WTC11 (cell line): ENCODE measurements around the gene TTLL11. TPM values are rescaled to one million over a fixed set of nuclear protein-coding genes. Genes with fewer than 3 reads are reported as not detected.

ENCODE experiments used
- ATAC-seq: fragments of 200-7000 bp; cut with Tn5 transposase; 2 replicates; pipeline ENCODE4 v1.10.0; 2021; ENCODE audit warnings: mild to moderate bottlenecking, moderate library complexity
- CTCF ChIA-PET: fragments of 300-600 bp; sonication (Branson Sonifier 250); formaldehyde crosslinking; loops from one replicate; lab custom pipeline; 2021; ENCODE audit warnings: antibody characterized with exemption; lab: Charles Lee
- POLR2A ChIA-PET: fragments of 350-600 bp; sonication (Branson Sonifier 250); formaldehyde crosslinking; loops from one replicate; lab custom pipeline; 2021; ENCODE audit warnings: antibody characterized with exemption; lab: Charles Lee
- DNase-seq: peaks from one replicate; pipeline ENCODE4 v3.0.0; 2021; ENCODE audit warnings: low spot score
- H3K27ac Mint-ChIP-seq: 2 replicates; pipeline ENCODE4 v1.8.0; 2021; ENCODE audit warnings: mixed read lengths
- H3K27me3 Mint-ChIP-seq: 2 replicates; pipeline ENCODE4 v1.8.0; 2021; ENCODE audit warnings: low read depth, mild to moderate bottlenecking, moderate library complexity, mixed read lengths
- H3K36me3 Mint-ChIP-seq: 2 replicates; pipeline ENCODE4 v1.8.0; 2021; ENCODE audit warnings: mixed read lengths
- H3K4me1 Mint-ChIP-seq: 2 replicates; pipeline ENCODE4 v1.8.0; 2022; ENCODE audit warnings: mixed read lengths
- H3K4me3 Mint-ChIP-seq: 2 replicates; pipeline ENCODE4 v1.8.0; 2021; ENCODE audit warnings: mild to moderate bottlenecking, moderate library complexity, mixed read lengths
- H3K9me3 Mint-ChIP-seq: 2 replicates; pipeline ENCODE4 v1.8.0; 2021; ENCODE audit warnings: mixed read lengths
- ATF1 ChIP-seq: sonication (generic); formaldehyde crosslinking; IDR thresholded peaks from 2 replicates; pipeline ENCODE4 v1.8.1; 2023; ENCODE audit warnings: mild to moderate bottlenecking, moderate library complexity, missing genetic modification reagents
- ELF4 ChIP-seq: sonication (generic); formaldehyde crosslinking; IDR thresholded peaks from 2 replicates; pipeline ENCODE4 v1.8.1; 2022; ENCODE audit warnings: low read depth, mild to moderate bottlenecking, moderate library complexity, missing genetic modification reagents
- FOXP1 ChIP-seq: sonication (generic); formaldehyde crosslinking; IDR thresholded peaks from 2 replicates; pipeline ENCODE4 v1.8.0; 2022; ENCODE audit warnings: missing genetic modification reagents, mild to moderate bottlenecking, moderate library complexity, borderline replicate concordance
- GTF2I ChIP-seq: fragments of 250-450 bp; sonication (Bioruptor Pico); conservative IDR thresholded peaks from 2 replicates; pipeline ENCODE4 v1.4.0; 2021; ENCODE audit warnings: mild to moderate bottlenecking
- IRF2 ChIP-seq: sonication (generic); formaldehyde crosslinking; IDR thresholded peaks from 2 replicates; pipeline ENCODE4 v1.8.0; 2022; ENCODE audit warnings: low read depth, missing genetic modification reagents, borderline replicate concordance
- JUN ChIP-seq: sonication (generic); formaldehyde crosslinking; IDR thresholded peaks from 2 replicates; pipeline ENCODE4 v1.8.0; 2023; ENCODE audit warnings: mild to moderate bottlenecking, missing genetic modification reagents
- NFE2L1 ChIP-seq: sonication (generic); formaldehyde crosslinking; IDR thresholded peaks from 2 replicates; pipeline ENCODE4 v1.8.1; 2023; ENCODE audit warnings: missing genetic modification reagents
- NFYB ChIP-seq: sonication (generic); formaldehyde crosslinking; conservative IDR thresholded peaks from 2 replicates; pipeline ENCODE4 v1.8.0; 2022; ENCODE audit warnings: low read depth, missing genetic modification reagents
- NR3C1 ChIP-seq: sonication (generic); formaldehyde crosslinking; conservative IDR thresholded peaks from 2 replicates; pipeline ENCODE4 v1.8.1; 2023; ENCODE audit warnings: low read depth, mild to moderate bottlenecking, missing genetic modification reagents
- OVOL2 ChIP-seq: fragments of 250-450 bp; sonication (Bioruptor Pico); IDR thresholded peaks from 2 replicates; pipeline ENCODE4 v1.9.0; 2021; ENCODE audit warnings: mild to moderate bottlenecking, borderline replicate concordance
- SOX15 ChIP-seq: fragments of 250-450 bp; sonication (Bioruptor Pico); IDR thresholded peaks from 2 replicates; pipeline ENCODE4 v1.9.0; 2021; ENCODE audit warnings: mild to moderate bottlenecking
- USF2 ChIP-seq: sonication (generic); formaldehyde crosslinking; IDR thresholded peaks from 2 replicates; pipeline ENCODE4 v1.8.1; 2023; ENCODE audit warnings: mild to moderate bottlenecking, missing genetic modification reagents, moderate library complexity
- ZNF121 ChIP-seq: sonication (generic); formaldehyde crosslinking; IDR thresholded peaks from 2 replicates; pipeline ENCODE4 v1.8.0; 2023; ENCODE audit warnings: missing genetic modification reagents
- ZNF263 ChIP-seq: sonication (generic); formaldehyde crosslinking; IDR thresholded peaks from 2 replicates; pipeline ENCODE4 v1.8.1; 2022; ENCODE audit warnings: low read depth, mild to moderate bottlenecking, moderate library complexity, missing genetic modification reagents
- total RNA-seq: library from RNA; stranded (reverse); gene quantifications from 3 replicates; pipeline ENCODE4 v1.2.3, GENCODE V29; 2021
- TF ChIP-seq, protein P1 (sequence below): sonication (generic); formaldehyde crosslinking; IDR thresholded peaks from 2 replicates; pipeline ENCODE4 v1.8.0; 2022; ENCODE audit warnings: mild to moderate bottlenecking, missing genetic modification reagents
- TF ChIP-seq, protein P2 (sequence below): sonication (generic); formaldehyde crosslinking; IDR thresholded peaks from 2 replicates; pipeline ENCODE4 v1.8.0; 2022; ENCODE audit warnings: mild to moderate bottlenecking, missing genetic modification reagents
- TF ChIP-seq, protein P3 (sequence below): sonication (generic); formaldehyde crosslinking; IDR thresholded peaks from 2 replicates; pipeline ENCODE4 v1.8.1; 2022; ENCODE audit warnings: mild to moderate bottlenecking, moderate library complexity, missing genetic modification reagents
- TF ChIP-seq, protein P4 (sequence below): fragments of 200-600 bp; IDR thresholded peaks from 2 replicates; pipeline ENCODE4 v1.8.0; 2022; ENCODE audit warnings: antibody characterized with exemption

The TTLL11 gene
- total RNA-seq, 1 experiment from 2014 or later: 1.1 TPM

DNA sequence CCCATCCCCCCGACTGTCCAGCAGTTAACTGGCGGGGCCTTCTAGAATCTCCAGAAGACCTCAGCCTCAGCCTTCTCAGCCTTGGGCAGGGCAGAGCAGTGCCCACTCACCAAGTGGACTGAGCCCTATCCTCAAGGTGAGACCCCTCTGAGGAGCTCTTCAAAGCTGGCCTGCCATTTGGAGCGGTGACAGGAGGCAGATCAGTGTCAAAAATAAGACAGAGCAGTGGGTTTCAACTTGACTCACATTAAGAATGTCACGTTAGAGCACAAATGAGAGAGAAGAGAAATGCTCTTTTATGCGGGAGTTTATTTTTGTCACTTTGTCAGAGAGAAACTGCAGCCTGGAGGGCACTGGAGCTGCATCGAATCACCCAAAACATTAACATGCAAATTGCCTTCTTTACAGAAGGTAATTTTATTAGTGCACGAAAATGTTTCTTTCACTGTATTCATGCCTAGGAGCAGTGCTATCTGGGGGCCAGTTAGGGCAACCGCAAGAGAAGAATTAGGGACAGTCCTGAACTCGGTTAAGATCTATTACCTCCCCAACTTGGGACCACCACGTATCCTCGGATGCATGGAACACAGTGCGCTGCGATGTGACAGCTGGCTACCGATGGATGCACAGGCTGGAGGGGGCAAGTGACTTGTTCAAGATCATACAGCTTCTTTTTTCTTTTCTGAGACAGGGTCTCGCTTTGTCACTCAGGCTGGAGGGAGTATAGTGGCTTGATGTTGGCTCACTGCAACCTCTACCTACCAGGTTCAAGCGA is 253.2 kb downstream of the TTLL11 start:
- ChIA-PET POLR2A (no interaction called here), CTCF (interaction anchor here (1.0 to 2.0 kb wide), 4 partner anchors 19 to 294 kb away, joined by 3 to 4 read pairs (median 3); no protein-coding TSS in a partner anchor)
- Mint-ChIP-seq H3K4me1 (0 out of 2 replicates have a peak, but pooled peaks cover 2% of the 10 kb centered on the region), H3K4me3 (no peak overlapping the region), H3K36me3 (no peaks in the 10 kb centered on the region)
- TF ChIP-seq IRF2 (CRISPR knock-in tag): no peak
- TF ChIP-seq NFE2L1 (CRISPR knock-in tag): no peak
- TF ChIP-seq, protein P1, sequence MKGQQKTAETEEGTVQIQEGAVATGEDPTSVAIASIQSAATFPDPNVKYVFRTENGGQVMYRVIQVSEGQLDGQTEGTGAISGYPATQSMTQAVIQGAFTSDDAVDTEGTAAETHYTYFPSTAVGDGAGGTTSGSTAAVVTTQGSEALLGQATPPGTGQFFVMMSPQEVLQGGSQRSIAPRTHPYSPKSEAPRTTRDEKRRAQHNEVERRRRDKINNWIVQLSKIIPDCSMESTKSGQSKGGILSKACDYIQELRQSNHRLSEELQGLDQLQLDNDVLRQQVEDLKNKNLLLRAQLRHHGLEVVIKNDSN (CRISPR knock-in tag): no peak
- TF ChIP-seq, protein P2, sequence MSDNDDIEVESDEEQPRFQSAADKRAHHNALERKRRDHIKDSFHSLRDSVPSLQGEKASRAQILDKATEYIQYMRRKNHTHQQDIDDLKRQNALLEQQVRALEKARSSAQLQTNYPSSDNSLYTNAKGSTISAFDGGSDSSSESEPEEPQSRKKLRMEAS: no peak
- no peak for TF ChIP-seq ATF1 (CRISPR knock-in tag)
- no peak for TF ChIP-seq ZNF121 (CRISPR knock-in tag)
- no peak for TF ChIP-seq GTF2I
- no peak for TF ChIP-seq JUN (CRISPR knock-in tag)
- no peak for TF ChIP-seq NFYB (CRISPR knock-in tag)
- TF ChIP-seq NR3C1 (CRISPR knock-in tag): no peak
- no peak for TF ChIP-seq OVOL2 (CRISPR knock-in tag)
- TF ChIP-seq, all 79 proteins: peak for 0
- peaks cover 10% of the 10 kb centered on the region for H3K9me3 Mint-ChIP-seq
- H3K27me3 Mint-ChIP-seq: no peaks in the 10 kb centered on the region
- no peak overlapping the region for H3K27ac Mint-ChIP-seq
- DNase-seq (no peak), ATAC-seq (no peak)

GRCh38 chr9:121838746-121839669 is 254.1 kb downstream of the TTLL11 start:
- CTCF ChIA-PET: interaction anchor here (0.9 to 2.0 kb wide), 3 partner anchors 19 to 293 kb away, joined by 3 to 5 read pairs (median 4); no protein-coding TSS in a partner anchor
- peaks cover 1% of the 10 kb centered on the region; the same call in 1 of the 2 replicates for H3K9me3 Mint-ChIP-seq
- H3K27me3 Mint-ChIP-seq: no peaks in the 10 kb centered on the region
- no peak overlapping the region for H3K4me3 Mint-ChIP-seq
- no peak for DNase-seq
- 0 out of 2 replicates have a peak, but pooled peaks cover 2% of the 10 kb centered on the region for H3K4me1 Mint-ChIP-seq
- no peak overlapping the region for H3K27ac Mint-ChIP-seq
- TF ChIP-seq ELF4 (CRISPR knock-in tag): no peak
- TF ChIP-seq, all 79 proteins: peak for 0
- no peaks in the 10 kb centered on the region for H3K36me3 Mint-ChIP-seq
- ATAC-seq: peak; percentile 80
- POLR2A ChIA-PET: no interaction called here

DNA sequence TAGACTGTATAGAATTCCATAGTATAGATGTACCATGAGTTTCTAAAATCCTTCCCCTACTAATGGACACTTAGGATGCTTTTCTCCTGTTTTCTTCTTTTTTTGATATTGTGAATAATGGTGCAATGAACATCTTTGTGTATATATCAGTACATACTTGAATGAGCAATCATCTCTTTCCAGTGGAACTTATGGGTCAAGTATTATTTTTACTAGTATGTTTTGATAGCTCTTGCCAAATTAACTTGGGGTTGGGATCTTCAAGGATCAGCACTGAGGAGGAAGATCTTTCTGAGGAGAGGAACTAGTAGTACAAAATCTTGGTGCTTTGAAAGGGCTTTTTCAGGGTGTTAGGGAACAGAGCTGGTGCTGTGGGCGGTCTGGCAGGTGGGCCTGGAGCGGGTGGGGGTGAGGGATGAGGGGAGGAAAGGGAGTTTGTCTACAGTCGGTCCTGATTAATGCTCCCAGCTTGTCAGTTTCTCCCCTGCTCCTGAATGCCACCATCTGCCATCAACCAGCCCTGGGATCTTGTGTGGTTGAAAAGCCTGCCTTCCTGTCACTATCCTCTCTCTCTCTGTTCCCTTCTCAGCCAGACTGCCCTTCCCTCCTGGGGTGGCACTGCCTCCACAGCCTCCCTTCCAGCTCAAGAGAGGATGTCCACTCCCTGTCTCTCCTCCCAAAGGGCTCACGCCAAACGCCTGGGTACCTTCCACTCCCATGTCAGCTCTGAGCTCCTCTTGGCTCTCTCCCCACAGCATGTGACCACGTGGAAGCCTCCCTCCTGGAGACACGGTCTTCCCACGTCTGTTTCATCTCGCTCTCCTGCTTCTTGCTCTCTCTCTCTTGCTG is 255.8 kb downstream of the TTLL11 start:
- Mint-ChIP-seq H3K9me3 (no peaks in the 10 kb centered on the region), H3K4me1 (peaks cover 5% of the 10 kb centered on the region; the same call in 1 of the 2 replicates), H3K27ac (no peak overlapping the region), H3K4me3 (no peak overlapping the region), H3K36me3 (no peaks in the 10 kb centered on the region), H3K27me3 (no peaks in the 10 kb centered on the region)
- DNase-seq: no peak
- POLR2A ChIA-PET: no interaction called here
- no peak for ATAC-seq
- CTCF ChIA-PET: interaction anchor here (0.7 kb wide), 1 partner anchor 24 kb away, joined by 3 read pairs; no protein-coding TSS in a partner anchor
- TF ChIP-seq FOXP1 (CRISPR knock-in tag) (no peak), ZNF121 (CRISPR knock-in tag) (no peak), NFE2L1 (CRISPR knock-in tag) (no peak), USF2 (CRISPR knock-in tag) (no peak), ZNF263 (CRISPR knock-in tag) (no peak), SOX15 (no peak)
- TF ChIP-seq, protein P3, sequence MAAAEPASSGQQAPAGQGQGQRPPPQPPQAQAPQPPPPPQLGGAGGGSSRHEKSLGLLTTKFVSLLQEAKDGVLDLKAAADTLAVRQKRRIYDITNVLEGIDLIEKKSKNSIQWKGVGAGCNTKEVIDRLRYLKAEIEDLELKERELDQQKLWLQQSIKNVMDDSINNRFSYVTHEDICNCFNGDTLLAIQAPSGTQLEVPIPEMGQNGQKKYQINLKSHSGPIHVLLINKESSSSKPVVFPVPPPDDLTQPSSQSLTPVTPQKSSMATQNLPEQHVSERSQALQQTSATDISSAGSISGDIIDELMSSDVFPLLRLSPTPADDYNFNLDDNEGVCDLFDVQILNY: no peak
- TF ChIP-seq, protein P2: no peak
- TF ChIP-seq, protein P4, sequence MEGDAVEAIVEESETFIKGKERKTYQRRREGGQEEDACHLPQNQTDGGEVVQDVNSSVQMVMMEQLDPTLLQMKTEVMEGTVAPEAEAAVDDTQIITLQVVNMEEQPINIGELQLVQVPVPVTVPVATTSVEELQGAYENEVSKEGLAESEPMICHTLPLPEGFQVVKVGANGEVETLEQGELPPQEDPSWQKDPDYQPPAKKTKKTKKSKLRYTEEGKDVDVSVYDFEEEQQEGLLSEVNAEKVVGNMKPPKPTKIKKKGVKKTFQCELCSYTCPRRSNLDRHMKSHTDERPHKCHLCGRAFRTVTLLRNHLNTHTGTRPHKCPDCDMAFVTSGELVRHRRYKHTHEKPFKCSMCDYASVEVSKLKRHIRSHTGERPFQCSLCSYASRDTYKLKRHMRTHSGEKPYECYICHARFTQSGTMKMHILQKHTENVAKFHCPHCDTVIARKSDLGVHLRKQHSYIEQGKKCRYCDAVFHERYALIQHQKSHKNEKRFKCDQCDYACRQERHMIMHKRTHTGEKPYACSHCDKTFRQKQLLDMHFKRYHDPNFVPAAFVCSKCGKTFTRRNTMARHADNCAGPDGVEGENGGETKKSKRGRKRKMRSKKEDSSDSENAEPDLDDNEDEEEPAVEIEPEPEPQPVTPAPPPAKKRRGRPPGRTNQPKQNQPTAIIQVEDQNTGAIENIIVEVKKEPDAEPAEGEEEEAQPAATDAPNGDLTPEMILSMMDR: no peak
